Right atrium auricular region (tissue), 2 donors: Measurements from ENCODE around the gene VWC2L. TPM values are rescaled to one million over a fixed set of nuclear protein-coding genes. Genes with fewer than 3 reads are reported as not detected.

Source experiments
- DNase-seq: peaks from one replicate; pipeline ENCODE4 v3.0.0-alpha.2; 2019; ENCODE audit warnings: low spot score
- H3K27ac ChIP-seq, 2 donors: fragments of 200-600 bp; sonication (generic); 1 replicate in 1 of 2; 2 replicates in 1 of 2; pipeline ENCODE4 v1.5.1; 2016 to 2019
- H3K27me3 ChIP-seq, 2 donors: fragments of 200-600 bp; sonication (generic); one replicate each; pipeline versions ENCODE4 v1.5.1 to v1.6.0; 2017 to 2019
- H3K36me3 ChIP-seq: fragments of 200-600 bp; sonication (generic); one replicate; pipeline ENCODE4 v1.5.1; 2016
- H3K4me1 ChIP-seq, 2 donors: fragments of 200-600 bp; sonication (generic); one replicate each; pipeline versions ENCODE4 v1.5.1 to v1.6.0; 2017 to 2019
- H3K4me3 ChIP-seq, 2 donors: fragments of 200-600 bp; sonication (generic); 1 replicate in 1 of 2; 2 replicates in 1 of 2; pipeline ENCODE4 v1.5.1; 2017 to 2019; ENCODE audit warnings: mild to moderate bottlenecking in 1 of 2, moderate library complexity in 1 of 2
- H3K9me3 ChIP-seq, 2 donors: fragments of 200-600 bp; sonication (generic); one replicate each; pipeline ENCODE4 v1.5.1; 2019
- CTCF ChIP-seq, 2 donors: fragments of 200-600 bp; sonication (generic); IDR thresholded peaks; one replicate each; pipeline ENCODE4 v1.5.1; 2019; ENCODE audit warnings: antibody characterized with exemption in 2 of 2
- total RNA-seq, 2 donors: library from RNA; depleted of rRNA; stranded (reverse); fragments of >200 nt; gene quantifications; one replicate each; pipeline ENCODE4 v1.1.0, GENCODE V29; 2016

VWC2L gene
- total RNA-seq, 2 donors from 2014 or later: not detected

DNA sequence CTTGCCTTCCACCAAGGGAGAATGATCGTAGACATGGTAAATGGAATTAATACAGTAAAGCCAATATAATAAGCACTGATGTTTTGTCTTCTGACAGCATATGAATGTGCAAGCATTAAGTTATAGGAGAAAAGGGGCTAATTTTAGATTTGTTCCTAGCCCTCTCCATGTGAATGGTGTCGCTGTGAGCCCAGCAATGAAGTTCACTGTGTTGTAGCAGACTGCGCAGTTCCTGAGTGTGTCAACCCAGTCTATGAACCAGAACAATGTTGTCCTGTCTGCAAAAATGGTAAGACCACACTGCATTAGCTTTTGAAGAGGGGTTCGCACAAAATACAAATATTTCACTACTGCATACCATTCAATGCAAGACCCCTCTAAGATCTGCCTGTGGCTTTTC is 25.6 kb downstream of the VWC2L start:
- Histone ChIP-seq H3K27me3 (no peaks in the 10 kb centered on the region), H3K4me3 (no peak overlapping the region), H3K36me3 (no peaks in the 10 kb centered on the region), H3K4me1 (no peaks in the 10 kb centered on the region), H3K9me3 (no peaks in the 10 kb centered on the region), H3K27ac (no peak overlapping the region)
- TF ChIP-seq CTCF (IDR thresholded peaks at IDR 0.05): no peak
- DNase-seq: no peak

GRCh38 chr2:214450118-214450894 is 39.5 kb downstream of the VWC2L start:
- H3K4me1 ChIP-seq: no peaks in the 10 kb centered on the region
- no peak overlapping the region for H3K27ac ChIP-seq
- no peak for DNase-seq
- no peak overlapping the region for H3K4me3 ChIP-seq
- no peaks in the 10 kb centered on the region for H3K27me3 ChIP-seq
- no peaks in the 10 kb centered on the region for H3K9me3 ChIP-seq
- TF ChIP-seq CTCF (IDR thresholded peaks at IDR 0.05): no peak
- no peaks in the 10 kb centered on the region for H3K36me3 ChIP-seq

GRCh38 chr2:214451516-214452275 is 40.8 kb downstream of the VWC2L start:
- TF ChIP-seq CTCF (IDR thresholded peaks at IDR 0.05): no peak
- no peaks in the 10 kb centered on the region for H3K9me3 ChIP-seq
- H3K27me3 ChIP-seq: no peaks in the 10 kb centered on the region
- H3K4me1 ChIP-seq: no peaks in the 10 kb centered on the region
- H3K36me3 ChIP-seq: no peaks in the 10 kb centered on the region
- DNase-seq: no peak
- H3K4me3 ChIP-seq: no peak overlapping the region
- H3K27ac ChIP-seq: no peak overlapping the region

DNA sequence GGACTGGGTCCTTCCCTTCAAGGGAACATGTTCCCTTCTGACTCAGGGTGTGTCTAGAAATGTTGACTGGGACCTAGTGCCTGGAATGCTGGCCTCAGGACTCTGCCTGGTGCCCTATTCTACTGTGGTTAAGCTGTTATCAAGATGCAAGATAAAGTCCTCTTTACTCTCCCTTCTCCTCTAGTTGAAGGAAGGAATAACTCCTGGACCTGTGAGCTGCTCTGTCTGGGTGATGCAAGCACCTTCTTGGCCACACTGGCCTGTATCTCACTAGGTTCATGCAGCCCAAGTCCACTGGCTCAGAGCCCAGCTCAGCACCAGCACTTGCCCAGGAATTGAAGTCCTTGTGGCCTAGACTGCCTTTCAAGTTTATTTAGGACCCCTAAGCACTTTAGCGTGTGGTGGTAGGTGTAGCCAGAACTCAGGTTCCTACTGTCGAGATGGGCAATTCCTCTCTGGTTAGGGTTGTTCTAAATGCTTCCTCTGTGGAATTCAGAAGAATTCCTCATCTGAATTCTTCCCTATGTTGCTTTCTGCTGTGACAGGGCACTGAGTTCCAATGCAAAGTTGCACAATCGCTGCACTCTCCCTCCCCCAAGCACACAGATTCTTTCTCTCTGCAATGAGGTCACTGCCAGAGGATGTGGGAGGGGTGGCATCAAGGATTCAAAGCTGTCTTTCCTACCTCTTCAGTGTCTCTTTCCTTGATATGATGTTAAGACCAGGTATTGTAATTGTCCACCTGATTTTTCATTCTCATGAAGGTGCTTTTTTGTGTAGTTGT is 54.7 kb downstream of the VWC2L start:
- no peak for TF ChIP-seq CTCF (IDR thresholded peaks at IDR 0.05)
- Histone ChIP-seq H3K27me3 (no peaks in the 10 kb centered on the region), H3K4me3 (no peak overlapping the region), H3K36me3 (no peaks in the 10 kb centered on the region), H3K27ac (peak overlapping the region in 1 of 2 donors; percentile 58), H3K9me3 (no peaks in the 10 kb centered on the region), H3K4me1 (peaks cover 0 to 11% of the 10 kb centered on the region in 2 donors)
- DNase-seq: peak; percentile 74

GRCh38 chr2:214469728-214470127 is 58.9 kb downstream of the VWC2L start:
- no peaks in the 10 kb centered on the region for H3K9me3 ChIP-seq
- H3K36me3 ChIP-seq: no peaks in the 10 kb centered on the region
- no peak overlapping the region for H3K4me3 ChIP-seq
- no peak overlapping the region for H3K27ac ChIP-seq
- peaks cover 0 to 11% of the 10 kb centered on the region in 2 donors for H3K4me1 ChIP-seq
- no peaks in the 10 kb centered on the region for H3K27me3 ChIP-seq
- no peak for TF ChIP-seq CTCF (IDR thresholded peaks at IDR 0.05)
- no peak for DNase-seq
